ENCODE measurements around the gene SLC12A3. TPM values are rescaled to one million over a fixed set of nuclear protein-coding genes. Genes with fewer than 3 reads are reported as not detected.
A peak's percentile ranks its signal among the peaks of the same experiment; 100 is the strongest.

SLC12A3 gene
- total and polyA plus RNA-seq, 2 of the 8 experiments (the other 6 are each of a cell fraction or from before 2014, with no cell fraction given): not detected

GRCh38 chr16:56964243-56965148 is 99.5 kb downstream of the SLC12A3 start:
- Histone ChIP-seq H3K4ac (replicated peaks; ENCODE audit: insufficient read length, low read depth, low read length) (peak overlapping the region; percentile 69), H3K79me2 (ENCODE audit: control insufficient read depth in 1 of 2, insufficient read depth in 2 of 2, low read length in 2 of 2) (no peaks in the 10 kb centered on the region), H4K5ac (ENCODE audit: insufficient read length, low read depth, low read length) (peak overlapping the region; percentile 72), H3K23me2 (ENCODE audit: low read depth, low read length) (no peaks in the 10 kb centered on the region), H3K23ac (ENCODE audit: insufficient read length) (no peak overlapping the region), H3K4me1 (replicated peaks in 1 of 4; ENCODE audit: control insufficient read depth in 3 of 4, insufficient read depth in 4 of 4, low read length in 3 of 4) (peaks cover 0 to 2% (median 1%) of the 10 kb centered on the region in 4 experiments; a peak in 4 of 7 replicates), H3K14ac (ENCODE audit: insufficient read length) (no peak overlapping the region), H3K18ac (ENCODE audit: extremely low read depth, low read length) (peak overlapping the region; percentile 87; the same call in 1 of the 2 replicates), H3K9me3 (ENCODE audit: insufficient read depth in 2 of 2, low read depth in 1 of 2, low read length in 1 of 2) (no peaks in the 10 kb centered on the region), H3K27me3 (replicated peaks in 1 of 4; ENCODE audit: control insufficient read depth in 3 of 4, extremely low read depth in 1 of 4, insufficient read depth in 3 of 4, low read length in 3 of 4) (no peaks in the 10 kb centered on the region; a peak in 1 of 7 replicates), H2AFZ (ENCODE audit: low read length) (peak overlapping the region; percentile 99; the same call in 1 of the 2 replicates), H3K36me3 (ENCODE audit: control insufficient read depth in 2 of 4, insufficient read depth in 4 of 4, low read length in 3 of 4) (no peaks in the 10 kb centered on the region), H2BK5ac (ENCODE audit: low read depth, low read length) (no peak overlapping the region), H3K9ac (replicated peaks in 1 of 4; ENCODE audit: extremely low read depth in 1 of 4, low read depth in 3 of 4, low read length in 3 of 4) (no peak overlapping the region; a peak in 1 of 7 replicates), H4K8ac (ENCODE audit: extremely low read depth, insufficient read depth, low read length) (peak overlapping the region; percentile 97; the same call in 1 of the 2 replicates), H2BK12ac (ENCODE audit: low read depth, low read length) (no peak overlapping the region; the same call in 1 of the 2 replicates), H3K4me2 (ENCODE audit: insufficient read depth in 1 of 2, low read depth in 2 of 2, low read length in 2 of 2) (peak overlapping the region in 1 of 2 experiments; percentile 36; a peak in 2 of 4 replicates), H2BK20ac (ENCODE audit: low read length) (peak overlapping the region; percentile 90; the same call in 1 of the 2 replicates), H3K79me1 (ENCODE audit: low read depth, low read length) (no peaks in the 10 kb centered on the region), H4K91ac (replicated peaks; ENCODE audit: insufficient read length, low read length) (peak overlapping the region; percentile 89), H2BK120ac (replicated peaks; ENCODE audit: low read depth, low read length) (no peak overlapping the region), H2BK15ac (ENCODE audit: low read length) (peak overlapping the region; percentile 95; the same call in 1 of the 2 replicates), H2AK5ac (ENCODE audit: low read depth, low read length) (no peak overlapping the region), H3K56ac (replicated peaks; ENCODE audit: insufficient read length, low read depth, low read length) (no peak overlapping the region), H3K4me3 (ENCODE audit: extremely low read depth in 1 of 4, insufficient read depth in 2 of 4, low read depth in 3 of 4, low read length in 4 of 4) (no peak overlapping the region), H3K27ac (ENCODE audit: low read depth, low read length) (no peak overlapping the region), H4K20me1 (replicated peaks in 1 of 2; ENCODE audit: control insufficient read depth in 1 of 2, insufficient read depth in 2 of 2, low read length in 2 of 2) (no peaks in the 10 kb centered on the region)
- WGBS, 2 experiments (ENCODE audit: extremely low coverage in 1 of 2, insufficient coverage in 1 of 2, insufficient read length in 1 of 2, insufficient replicate concordance in 2 of 2, low coverage in 1 of 2, low lambda C conversion rate in 2 of 2, missing lambda C conversion rate in 1 of 2): 46% methylated on average over 30 of the region's 30 CpGs; no CpG with 5 or more reads in 1 of the 2 experiments
- CTCF ChIA-PET (ENCODE audit: partially characterized antibody): interaction anchor here (0.6 to 8.2 kb wide), 51 partner anchors 8 to 714 kb away, joined by 3 to 75 read pairs (median 5); partner anchors contain the start of genes CPNE2 and NLRC5
- POLR2A ChIA-PET (ENCODE audit: partially characterized antibody): interaction anchor here (1.2 to 1.5 kb wide), 2 partner anchors 21 to 22 kb away, joined by 3 read pairs; no protein-coding TSS in a partner anchor
- DNase-seq (ENCODE audit: low read depth in 1 of 2, low spot score in 2 of 2): peak; percentile 88 to 100
- FAIRE-seq: peak; percentile 39
- TF ChIP-seq CEBPB (IDR thresholded peaks at IDR 0.05; ENCODE audit: low read depth, low read length) (peak; percentile 29; the same call in 1 of the 2 replicates), USF2 (IDR thresholded peaks at IDR 0.05; ENCODE audit: low read length) (no peak), CHD2 (IDR thresholded peaks at IDR 0.05; ENCODE audit: low read length) (peak; percentile 71), TBP (IDR thresholded peaks at IDR 0.05; ENCODE audit: low read depth, low read length) (peak; percentile 27; the same call in 1 of the 2 replicates), YY1 (IDR thresholded peaks at IDR 0.05; ENCODE audit: low read depth, low read length) (peak; percentile 60; the same call in 1 of the 2 replicates), TCF12 (IDR thresholded peaks at IDR 0.05; ENCODE audit: low read depth, low read length) (0 out of 2 replicates have a peak, but pooled peaks have one; percentile 23)

All from H1 (cell line).